DOHH2 (cell line): ENCODE measurements around the gene SCYGR3.

ENCODE experiments used
- H3F3A ChIP-seq: fragments of 200-600 bp; sonication (generic), shearing (Covaris generic); 2 replicates; pipeline ENCODE4 v1.6.0; 2016; ENCODE audit warnings: antibody characterized with exemption, mild to moderate bottlenecking; ENCODE audit not compliant: control insufficient read depth, insufficient read depth
- H3K27ac ChIP-seq: fragments of 200-600 bp; sonication (generic); 2 replicates; pipeline ENCODE4 v1.5.1; 2014; ENCODE audit warnings: low read depth, mild to moderate bottlenecking, low read length, moderate library complexity
- H3K27me3 ChIP-seq: fragments of 200-600 bp; sonication (generic); 2 replicates; pipeline ENCODE4 v1.6.1; 2014; ENCODE audit warnings: mild to moderate bottlenecking, low read length, mixed read lengths; ENCODE audit not compliant: control insufficient read depth
- H3K36me3 ChIP-seq: fragments of 200-600 bp; sonication (generic); 2 replicates; pipeline ENCODE4 v1.6.1; 2014; ENCODE audit warnings: mild to moderate bottlenecking, low read length, moderate library complexity, mixed read lengths; ENCODE audit not compliant: control insufficient read depth
- H3K4me1 ChIP-seq: fragments of 200-600 bp; sonication (generic); 2 replicates; pipeline ENCODE4 v1.6.1; 2014; ENCODE audit warnings: mild to moderate bottlenecking, low read length, mixed read lengths; ENCODE audit not compliant: control insufficient read depth
- H3K4me2 ChIP-seq: fragments of 200-600 bp; sonication (generic); 2 replicates; pipeline ENCODE4 v1.6.0; 2014; ENCODE audit warnings: mild to moderate bottlenecking, low read length, moderate library complexity
- H3K4me3 ChIP-seq: fragments of 200-600 bp; sonication (generic); 2 replicates; pipeline ENCODE4 v1.5.1; 2014; ENCODE audit warnings: mild to moderate bottlenecking, low read length, mixed read lengths
- H3K79me2 ChIP-seq: fragments of 200-600 bp; sonication (generic); 2 replicates; pipeline ENCODE4 v1.6.1; 2014; ENCODE audit warnings: mild to moderate bottlenecking, low read length, mixed read lengths; ENCODE audit not compliant: control insufficient read depth
- H3K9me2 ChIP-seq: fragments of 200-600 bp; sonication (generic); replicated peaks from 2 replicates; pipeline ENCODE4 v1.6.1; 2014; ENCODE audit warnings: mild to moderate bottlenecking, low read length, mixed read lengths; ENCODE audit not compliant: control insufficient read depth
- H3K9me3 ChIP-seq: fragments of 200-600 bp; sonication (generic); 2 replicates; pipeline ENCODE4 v1.6.1; 2014; ENCODE audit warnings: antibody characterized with exemption, low read length, mixed read lengths; ENCODE audit not compliant: control insufficient read depth, insufficient read depth
- H4K20me1 ChIP-seq: fragments of 200-600 bp; sonication (generic); 2 replicates; pipeline ENCODE4 v1.6.0; 2014; ENCODE audit warnings: low read depth, mild to moderate bottlenecking, antibody characterized with exemption, low read length, moderate library complexity; ENCODE audit not compliant: control insufficient read depth, insufficient read depth
- CTCF ChIP-seq: fragments of 200-600 bp; sonication (generic); IDR thresholded peaks from one replicate; pipeline ENCODE4 v1.5.1; 2014; ENCODE audit warnings: antibody characterized with exemption, mild to moderate bottlenecking, low read depth, low read length; ENCODE audit not compliant: poor library complexity, severe bottlenecking
- EZH2phosphoT487 ChIP-seq: fragments of 200-600 bp; sonication (generic); IDR thresholded peaks from 2 replicates; pipeline ENCODE4 v1.6.1; 2017; ENCODE audit warnings: borderline replicate concordance, mild to moderate bottlenecking, antibody characterized with exemption, low read length, moderate library complexity, mixed read lengths

The SCYGR3 gene

DNA sequence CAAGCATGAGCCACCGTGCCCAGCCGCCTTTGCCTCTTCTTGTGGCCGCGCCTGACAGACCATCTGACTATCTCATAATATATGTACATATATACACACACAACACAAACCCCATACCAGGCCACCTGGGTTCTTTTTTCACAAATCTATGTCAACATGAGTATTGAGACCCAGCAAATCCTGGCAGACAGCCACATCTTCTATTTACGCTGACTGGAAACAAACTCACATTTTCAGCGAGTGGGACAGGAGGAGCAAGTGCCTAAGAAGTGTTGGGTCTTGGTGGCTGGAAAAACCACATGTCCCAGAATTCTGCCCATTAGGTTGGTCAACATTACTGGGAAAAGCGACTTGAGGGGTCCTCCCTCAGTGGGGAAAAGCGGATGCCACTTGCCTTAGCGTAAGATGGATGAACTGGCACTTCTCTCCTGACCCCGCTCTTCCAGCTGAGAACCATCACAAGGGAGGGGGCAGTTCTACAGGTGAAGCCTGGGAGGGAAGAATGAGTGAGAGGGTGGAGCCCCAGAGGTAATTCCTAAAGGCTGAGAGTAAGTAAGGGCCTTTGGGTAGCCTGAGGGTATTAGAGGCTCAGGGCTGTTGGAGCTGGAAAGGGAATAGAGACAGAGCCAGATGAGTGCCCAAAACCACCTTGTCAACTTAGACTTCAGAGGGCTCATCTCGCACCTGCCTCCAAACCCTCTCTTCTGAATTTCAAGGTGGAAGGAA lies 1.9 kb downstream of the SCYGR3 start:
- H3K9me3 ChIP-seq: no peaks in the 10 kb centered on the region
- H3K4me2 ChIP-seq: no peak overlapping the region
- no peaks in the 10 kb centered on the region for H3F3A ChIP-seq
- TF ChIP-seq CTCF: no peak
- no peak for TF ChIP-seq EZH2phosphoT487
- no peaks in the 10 kb centered on the region for H4K20me1 ChIP-seq
- no peak overlapping the region for H3K4me3 ChIP-seq
- H3K79me2 ChIP-seq: no peaks in the 10 kb centered on the region
- H3K4me1 ChIP-seq: peaks cover 9% of the 10 kb centered on the region
- H3K9me2 ChIP-seq: no peaks in the 10 kb centered on the region
- no peaks in the 10 kb centered on the region for H3K27me3 ChIP-seq
- H3K36me3 ChIP-seq: no peaks in the 10 kb centered on the region
- no peak overlapping the region for H3K27ac ChIP-seq

- Histone ChIP-seq H3K79me2 (no peaks in the 10 kb centered on the region), H3K27me3 (no peaks in the 10 kb centered on the region), H3K27ac (no peak overlapping the region), H4K20me1 (no peaks in the 10 kb centered on the region), H3K4me1 (peaks cover 9% of the 10 kb centered on the region), H3K4me3 (no peak overlapping the region), H3K9me2 (no peaks in the 10 kb centered on the region), H3K9me3 (no peaks in the 10 kb centered on the region), H3K36me3 (no peaks in the 10 kb centered on the region), H3K4me2 (no peak overlapping the region), H3F3A (no peaks in the 10 kb centered on the region)
- TF ChIP-seq CTCF (no peak), EZH2phosphoT487 (no peak)
Measured at GRCh38 chr2:227610123-227610522, 4.5 kb downstream of the SCYGR3 start.

- Histone ChIP-seq H3K4me1 (peaks cover 9% of the 10 kb centered on the region), H4K20me1 (no peaks in the 10 kb centered on the region), H3K4me2 (no peak overlapping the region), H3K27ac (no peak overlapping the region), H3K79me2 (no peaks in the 10 kb centered on the region), H3K9me3 (no peaks in the 10 kb centered on the region), H3F3A (no peaks in the 10 kb centered on the region), H3K36me3 (no peaks in the 10 kb centered on the region), H3K4me3 (no peak overlapping the region), H3K27me3 (no peaks in the 10 kb centered on the region), H3K9me2 (no peaks in the 10 kb centered on the region)
- TF ChIP-seq CTCF: no peak
- TF ChIP-seq EZH2phosphoT487: no peak
Measured at GRCh38 chr2:227608561-227609338, 5.9 kb downstream of the SCYGR3 start.
